GM12878 (cell line): Measurements from ENCODE around the gene SUMF2. TPM values are rescaled to one million over a fixed set of nuclear protein-coding genes. Genes with fewer than 3 reads are reported as not detected.

ENCODE experiments used
- ATAC-seq: fragments of 200-7000 bp; cut with Tn5 transposase; 3 replicates; pipeline ENCODE4 v1.9.1; 2020; ENCODE audit warnings: mild to moderate bottlenecking, moderate library complexity
- BruUV-seq: library from RNA; stranded (reverse); fragments of 400-500 nt; replicated peaks from 2 replicates; lab custom pipeline; 2021; lab: Mats Ljungman, UMichigan
- CTCF ChIA-PET: fragments of 300-600 bp; sonication (Branson Sonifier 250); formaldehyde crosslinking; extraction: SDS; loops from one replicate; lab custom pipeline; 2021; ENCODE audit warnings: inconsistent platforms; lab: Yijun Ruan, JAX
- POLR2A ChIA-PET: fragments of 350-600 bp; formaldehyde crosslinking; extraction: SDS; loops from one replicate; lab custom pipeline; 2021; ENCODE audit warnings: inconsistent platforms; lab: Charles Lee
- RAD21 ChIA-PET: fragments of 300-600 bp; sonication (Branson Sonifier 250); formaldehyde crosslinking; loops from one replicate; lab custom pipeline; 2023; ENCODE audit warnings: antibody characterized with exemption; ENCODE audit not compliant: unreplicated experiment; lab: Charles Lee
- SMC1A ChIA-PET: fragments of 300-600 bp; sonication (Branson Sonifier 250); formaldehyde crosslinking; loops from one replicate; lab custom pipeline; 2023; ENCODE audit not compliant: unreplicated experiment, uncharacterized antibody; lab: Charles Lee
- DNase-seq: peaks from one replicate; pipeline ENCODE4 v3.0.0-alpha.2; 2011; ENCODE audit warnings: low read depth, low spot score
- FAIRE-seq: peaks from 3 replicates; lab custom pipeline; 2011; peaks lifted over from hg19 to GRCh38; lab: Jason Lieb, UNC
- H2AFZ ChIP-seq: 2 replicates; pipeline ENCODE4 v1.6.0; 2011; ENCODE audit warnings: low read depth, low read length, control low read depth; ENCODE audit not compliant: control insufficient read depth
- H3K27ac ChIP-seq: 2 replicates; pipeline ENCODE4 v1.5.1; 2011; ENCODE audit warnings: control low read depth; ENCODE audit not compliant: control insufficient read depth, insufficient read depth
- H3K27me3 ChIP-seq, 2 experiments: replicated peaks in 1 of 2; 2 replicates each; pipeline versions ENCODE4 v1.6.0 to v1.6.1; 2011; ENCODE audit warnings: low read length in 1 of 2; ENCODE audit not compliant: control insufficient read depth in 2 of 2, insufficient read depth in 2 of 2
- H3K36me3 ChIP-seq, 2 experiments: 2 replicates each; pipeline ENCODE4 v1.5.1; 2011; ENCODE audit warnings: low read length in 1 of 2; ENCODE audit not compliant: control insufficient read depth in 2 of 2, insufficient read depth in 2 of 2
- H3K4me1 ChIP-seq: 2 replicates; pipeline ENCODE4 v1.6.1; 2011; ENCODE audit warnings: mild to moderate bottlenecking, low read length, moderate library complexity, mixed read lengths; ENCODE audit not compliant: control insufficient read depth, insufficient read depth
- H3K4me2 ChIP-seq: 2 replicates; pipeline ENCODE4 v1.6.0; 2011; ENCODE audit warnings: control low read depth; ENCODE audit not compliant: control insufficient read depth, insufficient read depth
- H3K4me3 ChIP-seq: fragments of 200-600 bp; sonication (generic); 2 replicates; pipeline ENCODE4 v1.5.1; 2016
- H3K79me2 ChIP-seq: 2 replicates; pipeline ENCODE4 v1.6.0; 2011; ENCODE audit warnings: low read length; ENCODE audit not compliant: control insufficient read depth, insufficient read depth
- H3K9ac ChIP-seq: 2 replicates; pipeline ENCODE4 v1.8.0; 2011; ENCODE audit warnings: low read length, control low read depth, mixed read lengths; ENCODE audit not compliant: control insufficient read depth, insufficient read depth
- H3K9me3 ChIP-seq: replicated peaks from 3 replicates; pipeline ENCODE4 v1.5.1; 2011; ENCODE audit warnings: mild to moderate bottlenecking, low read length; ENCODE audit not compliant: control insufficient read depth, insufficient read depth
- H4K20me1 ChIP-seq: 2 replicates; pipeline ENCODE4 v1.6.0; 2011; ENCODE audit not compliant: control insufficient read depth, insufficient read depth
- CBX5 ChIP-seq: sonication (generic); IDR thresholded peaks from 2 replicates; pipeline ENCODE4 v1.6.1; 2016; ENCODE audit warnings: low read depth, moderate library complexity, mild to moderate bottlenecking, inconsistent platforms
- CHD1 ChIP-seq: IDR thresholded peaks from 2 replicates; pipeline ENCODE4 v1.6.1; 2012; ENCODE audit warnings: low read depth, low read length, improper control_type of control experiment
- CHD2 ChIP-seq: IDR thresholded peaks from 2 replicates; pipeline ENCODE4 v1.6.1; 2011; ENCODE audit warnings: low read depth, low read length, improper control_type of control experiment, borderline replicate concordance
- CREM ChIP-seq: IDR thresholded peaks from 2 replicates; pipeline ENCODE4 v1.6.1; 2014; ENCODE audit warnings: antibody characterized with exemption, low read depth
- EGR1 ChIP-seq, 2 experiments: IDR thresholded peaks; 1 replicate in 1 of 2; 2 replicates in 1 of 2; pipeline ENCODE4 v1.6.1; 2011 to 2012; ENCODE audit warnings: low read depth in 2 of 2, low read length in 2 of 2, borderline replicate concordance in 1 of 2, mild to moderate bottlenecking in 1 of 2, moderate library complexity in 1 of 2
- ETV6 ChIP-seq, 2 experiments: fragments of 450-650 bp in 1 of 2; IDR thresholded peaks in 1 of 2; conservative IDR thresholded peaks in 1 of 2; 2 replicates each; pipeline ENCODE4 v1.6.1; 2014; ENCODE audit warnings: antibody characterized with exemption in 1 of 2, borderline replicate concordance in 1 of 2, low read depth in 1 of 2, mild to moderate bottlenecking in 1 of 2, moderate library complexity in 1 of 2
- GABPA ChIP-seq: IDR thresholded peaks from 2 replicates; pipeline ENCODE4 v1.6.1; 2014; ENCODE audit warnings: antibody characterized with exemption, low read depth, mild to moderate bottlenecking, inconsistent platforms
- HSF1 ChIP-seq: fragments of 150-350 bp; IDR thresholded peaks from 2 replicates; pipeline ENCODE4 v1.6.1; 2014; ENCODE audit warnings: mild to moderate bottlenecking, low read depth, low read length
- JUND ChIP-seq: IDR thresholded peaks from 2 replicates; pipeline ENCODE4 v1.6.1; 2012; ENCODE audit warnings: low read depth, mild to moderate bottlenecking, low read length, improper control_type of control experiment, moderate library complexity
- KLF5 ChIP-seq: fragments of 450-650 bp; IDR thresholded peaks from 2 replicates; pipeline ENCODE4 v1.6.1; 2014; ENCODE audit warnings: mild to moderate bottlenecking; ENCODE audit not compliant: partially characterized antibody
- NFYA ChIP-seq: IDR thresholded peaks from 2 replicates; pipeline ENCODE4 v1.6.1; 2011; ENCODE audit warnings: low read depth, mild to moderate bottlenecking, low read length, improper control_type of control experiment, borderline replicate concordance
- NR2C2 ChIP-seq: IDR thresholded peaks from 2 replicates; pipeline ENCODE4 v1.6.1; 2011; ENCODE audit warnings: borderline replicate concordance, low read depth; ENCODE audit not compliant: control insufficient read depth, insufficient read length
- POLR2AphosphoS5 ChIP-seq: IDR thresholded peaks from 2 replicates; pipeline ENCODE4 v1.6.1; 2011; ENCODE audit warnings: mild to moderate bottlenecking, low read length, inconsistent platforms
- RAD51 ChIP-seq: fragments of 450-650 bp; IDR thresholded peaks from 2 replicates; pipeline ENCODE4 v1.6.1; 2016; ENCODE audit warnings: moderate library complexity, mild to moderate bottlenecking, inconsistent platforms
- RBBP5 ChIP-seq: fragments of 200-600 bp; sonication (generic); conservative IDR thresholded peaks from 2 replicates; pipeline ENCODE4 v1.6.1; 2016
- SP1 ChIP-seq: IDR thresholded peaks from one replicate; pipeline ENCODE4 v1.6.1; 2011; ENCODE audit warnings: low read depth, low read length
- TCF7 ChIP-seq: IDR thresholded peaks from 2 replicates; pipeline ENCODE4 v1.6.1; 2014; ENCODE audit warnings: antibody characterized with exemption, borderline replicate concordance
- ZNF207 ChIP-seq: fragments of 450-650 bp; IDR thresholded peaks from 2 replicates; pipeline ENCODE4 v1.6.1; 2014; ENCODE audit warnings: antibody characterized with exemption, mild to moderate bottlenecking, borderline replicate concordance
- WGBS: methylation state at CpG from one replicate; pipeline ENCODE4 v1.1.6; 2016; ENCODE audit warnings: low lambda C conversion rate; ENCODE audit not compliant: insufficient replicate concordance, insufficient coverage; ENCODE audit errors: missing lambda C conversion rate; 5-methylcytosine and 5-hydroxymethylcytosine counted together
- in situ Hi-C: fragments of 300-500 bp; cut with MboI; formaldehyde crosslinking; loops from 9 replicates; pipeline ENCODE4 v1.14.3; 2018; ENCODE audit warnings: mixed read lengths
- intact Hi-C: fragments of 100-400 bp; cut with micrococcal nuclease; formaldehyde crosslinking; loops from one replicate; pipeline ENCODE4 v1.14.2; 2022; ENCODE audit not compliant: unreplicated experiment
- polyA plus RNA-seq, 11 experiments: library from polyadenylated mRNA; depleted of rRNA in 4 of 11; unstranded in 6 of 11; stranded (reverse) in 5 of 11; fragments of >200 nt; fragmentation: Nextera tagmentation in 4 of 11; fragmentation: Illumina TruSeq in 1 of 11; extraction: Ambion mirVana in 4 of 11; extraction: Trizol in 1 of 11; gene quantifications; 1 replicate in 1 of 11; 2 replicates in 10 of 11; pipeline versions ENCODE4 v1.2.1 to v1.2.3, GENCODE V29; 2011 to 2016; ENCODE audit warnings: inconsistent platforms in 2 of 11, missing spikeins in 2 of 11, low read depth in 1 of 11
- total RNA-seq, 4 experiments: library from RNA; depleted of rRNA in 3 of 4; stranded (reverse); fragments of >200 nt in 3 of 4; fragmentation: Illumina TruSeq in 1 of 4; extraction: Trizol in 1 of 4; gene quantifications; 2 replicates each; pipeline versions ENCODE4 v1.2.1 to v1.2.3, GENCODE V29; 2013 to 2021

The SUMF2 gene
- total and polyA plus RNA-seq, 10 of the 15 experiments (the other 5 are each of a cell fraction or from before 2014, with no cell fraction given) = 39.9 to 106 (median 71.7) TPM

- Histone ChIP-seq H3K4me3 (no peak overlapping the region), H3K9me3 (no peaks in the 10 kb centered on the region), H3K27me3 (no peaks in the 10 kb centered on the region), H3K27ac (no peak overlapping the region), H3K36me3 (no peaks in the 10 kb centered on the region)
- CTCF ChIA-PET = no interaction called here
- 23% methylated on average over 6 of the region's 6 CpGs for whole genome bisulfite sequencing
- TF ChIP-seq NR2C2 (no peak), SP1 (no peak), JUND (no peak), CREM (no peak)
- TF ChIP-seq, all 136 proteins: peak for 0
- RAD21 ChIA-PET = no interaction called here
- Histone ChIP-seq H4K20me1 (no peaks in the 10 kb centered on the region), H3K79me2 (no peaks in the 10 kb centered on the region), H3K4me2 (no peak overlapping the region), H3K9ac (no peak overlapping the region), H2AFZ (no peak overlapping the region), H3K4me1 (no peaks in the 10 kb centered on the region)
- intact Hi-C loops = loop anchor here (10.0 kb wide), 1 partner anchor 60 kb away; no protein-coding TSS in a partner anchor
- SMC1A ChIA-PET = no interaction called here
- in situ Hi-C loops = no loop called here
- POLR2A ChIA-PET = no interaction called here
- no peak for FAIRE-seq
- DNase-seq = no peak
- no peak for ATAC-seq
- BruUV-seq = no TSS peak
Measured at GRCh38 chr7:56124981-56125380, 60.9 kb downstream of the SUMF2 start.

- no peaks in the 10 kb centered on the region for H4K20me1 ChIP-seq
- H3K79me2 ChIP-seq = no peaks in the 10 kb centered on the region
- ChIA-PET SMC1A (no interaction called here), CTCF (no interaction called here), POLR2A (no interaction called here), RAD21 (no interaction called here)
- no peak overlapping the region for H3K4me2 ChIP-seq
- H3K4me1 ChIP-seq = no peaks in the 10 kb centered on the region
- WGBS = 41% methylated on average over 8 of the region's 8 CpGs
- intact Hi-C loops (loop anchor here (10.0 kb wide), 1 partner anchor 59 kb away; no protein-coding TSS in a partner anchor), in situ Hi-C loops (no loop called here)
- H3K27me3 ChIP-seq = no peaks in the 10 kb centered on the region
- DNase-seq = no peak
- no peaks in the 10 kb centered on the region for H3K9me3 ChIP-seq
- H3K4me3 ChIP-seq = no peak overlapping the region
- no peak for FAIRE-seq
- TF ChIP-seq NFYA (no peak), GABPA (no peak), CBX5 (no peak), EGR1 (IDR thresholded peaks at IDR 0.05; ENCODE audit: borderline replicate concordance in 1 of 2, low read depth in 2 of 2, low read length in 2 of 2) (no peak), ETV6 (conservative IDR thresholded peaks at IDR 0.05 in 1 of 2, IDR thresholded peaks at IDR 0.05 in 1 of 2; ENCODE audit: borderline replicate concordance in 1 of 2, low read depth in 1 of 2) (no peak), RAD51 (no peak), KLF5 (no peak), ZNF207 (no peak), HSF1 (no peak), CHD1 (no peak), POLR2AphosphoS5 (no peak), RBBP5 (no peak), TCF7 (no peak), CHD2 (no peak)
- no peaks in the 10 kb centered on the region for H3K36me3 ChIP-seq
- H3K9ac ChIP-seq = no peak overlapping the region
- no peak overlapping the region for H3K27ac ChIP-seq
- no peak for ATAC-seq
- BruUV-seq = no TSS peak
- no peak overlapping the region for H2AFZ ChIP-seq
Measured at GRCh38 chr7:56125831-56126230, 61.7 kb downstream of the SUMF2 start.
